Mammary epithelial cell (primary cell): ENCODE data around the gene AP1M2.

ENCODE experiments used
- CTCF ChIP-seq, 2 donors: IDR thresholded peaks in 1 of 2; conservative IDR thresholded peaks in 1 of 2; 2 replicates each; pipeline ENCODE4 v1.5.1; 2011 to 2012; ENCODE audit warnings: inconsistent platforms in 2 of 2, low read length in 2 of 2, mild to moderate bottlenecking in 2 of 2, control low read depth in 1 of 2, low read depth in 1 of 2; ENCODE audit not compliant: insufficient read depth in 1 of 2; ENCODE audit errors: extremely low read depth in 1 of 2
- EZH2 ChIP-seq: IDR thresholded peaks from 2 replicates; pipeline ENCODE4 v1.6.1; 2012; ENCODE audit warnings: low read length, inconsistent platforms, borderline replicate concordance

- TF ChIP-seq CTCF (conservative IDR thresholded peaks at IDR 0.05 in 1 of 2, IDR thresholded peaks at IDR 0.05 in 1 of 2; ENCODE audit: extremely low read depth in 1 of 2, insufficient read depth in 1 of 2, low read depth in 1 of 2, low read length in 2 of 2) (no peak), EZH2 (no peak)
These were observed 20.3 kb downstream of the AP1M2 start for GRCh38 chr19:10566658-10567410.
